IMR-90 (cell line): Measurements from ENCODE around the gene MRPL20. TPM values are rescaled to one million over a fixed set of nuclear protein-coding genes. Genes with fewer than 3 reads are reported as not detected.

Source experiments
- ATAC-seq: fragments of 200-7000 bp; cut with Tn5 transposase; 2 replicates; pipeline ENCODE4 v1.9.1; 2020; ENCODE audit warnings: low read depth, mild to moderate bottlenecking, moderate library complexity
- BruUV-seq: library from RNA; stranded (reverse); fragments of 400-500 nt; replicated peaks from 2 replicates; lab custom pipeline; 2021; lab: Mats Ljungman, UMichigan
- CTCF ChIA-PET: fragments of 300-600 bp; formaldehyde crosslinking; extraction: SDS; loops from one replicate; lab custom pipeline; 2021; ENCODE audit warnings: antibody characterized with exemption; lab: Yijun Ruan, JAX
- POLR2A ChIA-PET: fragments of 300-600 bp; sonication (Branson Sonifier 250); formaldehyde crosslinking; loops from one replicate; lab custom pipeline; 2022; ENCODE audit warnings: antibody characterized with exemption; ENCODE audit not compliant: unreplicated experiment; lab: Charles Lee
- DNase-seq: peaks from one replicate; pipeline ENCODE4 v3.0.0; 2013
- H2AFZ ChIP-seq: replicated peaks from 2 replicates; pipeline ENCODE3; 2013; ENCODE audit warnings: low read length, mild to moderate bottlenecking; ENCODE audit not compliant: poor library complexity
- H2AK5ac ChIP-seq: 2 replicates; pipeline ENCODE4 v1.6.1; 2013; ENCODE audit warnings: low read depth, low read length, inconsistent platforms
- H2AK9ac ChIP-seq: replicated peaks from 2 replicates; pipeline ENCODE3; 2013; ENCODE audit warnings: mild to moderate bottlenecking, low read depth, low read length, moderate library complexity; ENCODE audit not compliant: poor library complexity
- H2BK120ac ChIP-seq: 2 replicates; pipeline ENCODE4 v1.6.1; 2013; ENCODE audit warnings: low read depth, low read length, inconsistent platforms
- H2BK15ac ChIP-seq: 3 replicates; pipeline ENCODE4 v1.6.1; 2013; ENCODE audit warnings: low read depth, low read length, inconsistent platforms
- H2BK20ac ChIP-seq: 2 replicates; pipeline ENCODE4 v1.6.1; 2013; ENCODE audit warnings: low read depth, mild to moderate bottlenecking, inconsistent platforms, low read length, moderate library complexity
- H2BK5ac ChIP-seq: 2 replicates; pipeline ENCODE4 v1.6.1; 2013; ENCODE audit warnings: mild to moderate bottlenecking, low read depth, low read length, inconsistent platforms; ENCODE audit not compliant: poor library complexity, severe bottlenecking
- H3K14ac ChIP-seq: replicated peaks from 2 replicates; pipeline ENCODE4 v1.6.1; 2013; ENCODE audit warnings: low read depth, low read length, inconsistent platforms
- H3K18ac ChIP-seq: 2 replicates; pipeline ENCODE4 v1.6.1; 2013; ENCODE audit warnings: low read depth, low read length, control low read depth
- H3K23ac ChIP-seq: 2 replicates; pipeline ENCODE4 v1.6.1; 2013; ENCODE audit warnings: low read depth, low read length, inconsistent platforms
- H3K27ac ChIP-seq: 2 replicates; pipeline ENCODE4 v1.5.1; 2013; ENCODE audit warnings: mild to moderate bottlenecking, control low read depth, low read length; ENCODE audit not compliant: insufficient read depth
- H3K27me3 ChIP-seq: 2 replicates; pipeline ENCODE4 v1.6.1; 2013; ENCODE audit warnings: low read length; ENCODE audit not compliant: control insufficient read depth, insufficient read depth
- H3K36me3 ChIP-seq: 2 replicates; pipeline ENCODE4 v1.6.1; 2013; ENCODE audit warnings: low read length, mixed read lengths; ENCODE audit not compliant: control insufficient read depth, insufficient read depth
- H3K4ac ChIP-seq: 2 replicates; pipeline ENCODE4 v1.6.1; 2013; ENCODE audit warnings: low read depth, low read length, inconsistent platforms
- H3K4me1 ChIP-seq: 2 replicates; pipeline ENCODE4 v1.6.1; 2013; ENCODE audit warnings: low read length, mixed read lengths; ENCODE audit not compliant: control insufficient read depth, insufficient read depth
- H3K4me2 ChIP-seq: 2 replicates; pipeline ENCODE4 v1.6.1; 2013; ENCODE audit warnings: low read depth, mild to moderate bottlenecking, control low read depth, low read length, moderate library complexity
- H3K4me3 ChIP-seq: 2 replicates; pipeline ENCODE4 v1.5.1; 2013; ENCODE audit warnings: low read depth, mild to moderate bottlenecking, control low read depth, low read length, moderate library complexity; ENCODE audit not compliant: insufficient read depth
- H3K56ac ChIP-seq: 2 replicates; pipeline ENCODE4 v1.6.1; 2013; ENCODE audit warnings: low read length, inconsistent platforms; ENCODE audit not compliant: insufficient read depth; ENCODE audit errors: extremely low read depth
- H3K79me1 ChIP-seq, 2 experiments: 2 replicates each; pipeline ENCODE4 v1.6.1; 2013; ENCODE audit warnings: low read length in 2 of 2, inconsistent platforms in 1 of 2, low read depth in 1 of 2
- H3K9ac ChIP-seq: 2 replicates; pipeline ENCODE4 v1.6.1; 2013; ENCODE audit warnings: low read depth, low read length, control low read depth
- H3K9me1 ChIP-seq: 2 replicates; pipeline ENCODE4 v1.6.1; 2013; ENCODE audit warnings: low read length, inconsistent platforms; ENCODE audit not compliant: insufficient read depth
- H3K9me3 ChIP-seq: 2 replicates; pipeline ENCODE4 v1.6.1; 2013; ENCODE audit warnings: low read length; ENCODE audit not compliant: control insufficient read depth, insufficient read depth
- H4K20me1 ChIP-seq: 2 replicates; pipeline ENCODE4 v1.6.1; 2013; ENCODE audit warnings: low read length, inconsistent platforms; ENCODE audit not compliant: insufficient read depth
- H4K5ac ChIP-seq: 2 replicates; pipeline ENCODE4 v1.6.1; 2013; ENCODE audit warnings: mild to moderate bottlenecking, low read depth, low read length, control low read depth
- H4K8ac ChIP-seq, 2 experiments: 2 replicates each; pipeline ENCODE4 v1.6.1; 2013; ENCODE audit warnings: low read depth in 2 of 2, low read length in 2 of 2, control low read depth in 1 of 2, inconsistent platforms in 1 of 2
- H4K91ac ChIP-seq: 2 replicates; pipeline ENCODE4 v1.6.1; 2013; ENCODE audit warnings: low read depth, low read length, inconsistent platforms; ENCODE audit not compliant: insufficient read depth
- BHLHE40 ChIP-seq: fragments of 150-350 bp; IDR thresholded peaks from 2 replicates; pipeline ENCODE4 v1.6.1; 2016; ENCODE audit warnings: mild to moderate bottlenecking, low read depth, low read length
- CEBPB ChIP-seq: IDR thresholded peaks from 2 replicates; pipeline ENCODE4 v1.6.1; 2012; ENCODE audit warnings: low read depth, low read length, improper control_type of control experiment
- CHD1 ChIP-seq: IDR thresholded peaks from 2 replicates; pipeline ENCODE4 v1.6.1; 2012; ENCODE audit warnings: low read depth, low read length, improper control_type of control experiment
- FOS ChIP-seq: fragments of 150-350 bp; IDR thresholded peaks from 2 replicates; pipeline ENCODE4 v1.6.1; 2016; ENCODE audit warnings: low read depth, low read length
- MAFK ChIP-seq: IDR thresholded peaks from 2 replicates; pipeline ENCODE4 v1.6.1; 2012; ENCODE audit warnings: low read depth, low read length, improper control_type of control experiment
- MAZ ChIP-seq: IDR thresholded peaks from 2 replicates; pipeline ENCODE4 v1.6.1; 2012; ENCODE audit warnings: low read depth, mild to moderate bottlenecking, low read length, improper control_type of control experiment, moderate library complexity, borderline replicate concordance
- NFE2L2 ChIP-seq: fragments of 150-350 bp; IDR thresholded peaks from 2 replicates; pipeline ENCODE4 v1.6.1; 2016; ENCODE audit warnings: low read depth, mild to moderate bottlenecking, low read length
- POLR2A ChIP-seq: IDR thresholded peaks from 2 replicates; pipeline ENCODE4 v1.6.1; 2012; ENCODE audit warnings: mild to moderate bottlenecking, low read depth, low read length
- RAD21 ChIP-seq: IDR thresholded peaks from 2 replicates; pipeline ENCODE4 v1.6.1; 2012; ENCODE audit warnings: low read length, improper control_type of control experiment
- RCOR1 ChIP-seq: IDR thresholded peaks from 2 replicates; pipeline ENCODE4 v1.6.1; 2012; ENCODE audit warnings: mild to moderate bottlenecking, low read length, improper control_type of control experiment; ENCODE audit not compliant: insufficient replicate concordance
- RFX5 ChIP-seq: IDR thresholded peaks from 2 replicates; pipeline ENCODE4 v1.8.0; 2012; ENCODE audit warnings: low read depth, mild to moderate bottlenecking, low read length, moderate library complexity
- SMC3 ChIP-seq: fragments of 150-350 bp; IDR thresholded peaks from 2 replicates; pipeline ENCODE4 v1.6.1; 2016; ENCODE audit warnings: low read depth, mild to moderate bottlenecking, antibody characterized with exemption, low read length, moderate library complexity
- WGBS, 2 experiments: methylation state at CpG; one replicate each; pipeline versions ENCODE4 v1.1.5 to v1.1.7; 2013; ENCODE audit warnings: missing lambda C conversion rate in 2 of 2; ENCODE audit not compliant: insufficient read length in 1 of 2; ENCODE audit errors: extremely low coverage in 2 of 2; 5-methylcytosine and 5-hydroxymethylcytosine counted together
- dilution Hi-C: fragments of 300-500 bp; cut with HindIII; formaldehyde crosslinking; loops from one replicate; pipeline ENCODE4 v1.14.3; 2018; ENCODE audit warnings: low sequenced_read_pairs; ENCODE audit not compliant: unreplicated experiment
- in situ Hi-C: fragments of 300-500 bp; cut with MboI; formaldehyde crosslinking; loops from 3 replicates; pipeline ENCODE4 v1.14.3; 2019; ENCODE audit warnings: low sequenced_read_pairs, inconsistent platforms, mixed read lengths
- intact Hi-C: fragments of 100-400 bp; cut with micrococcal nuclease; formaldehyde crosslinking; loops from 2 replicates; pipeline ENCODE4 v1.10.0; 2022
- polyA plus RNA-seq, 3 experiments: library from polyadenylated mRNA; depleted of rRNA; stranded (reverse); fragments of >200 nt; gene quantifications; 2 replicates each; pipeline ENCODE4 v1.2.3, GENCODE V29; 2012; ENCODE audit warnings: low replicate concordance in 1 of 3
- total RNA-seq: library from RNA; depleted of rRNA; stranded (reverse); fragments of >200 nt; gene quantifications from 2 replicates; pipeline ENCODE4 v1.2.3, GENCODE V29; 2012
- TF ChIP-seq, protein P1 (sequence below): conservative IDR thresholded peaks from 2 replicates; pipeline ENCODE4 v1.5.1; 2012; ENCODE audit warnings: mild to moderate bottlenecking, low read depth, low read length, improper control_type of control experiment
- TF ChIP-seq, protein P2 (sequence below): fragments of 150-350 bp; IDR thresholded peaks from 2 replicates; pipeline ENCODE4 v1.6.1; 2016; ENCODE audit warnings: low read depth, mild to moderate bottlenecking, low read length, moderate library complexity, borderline replicate concordance
- TF ChIP-seq, protein P3 (sequence below): fragments of 150-350 bp; IDR thresholded peaks from 2 replicates; pipeline ENCODE4 v1.6.1; 2017; ENCODE audit warnings: mild to moderate bottlenecking, antibody characterized with exemption, low read length, low read depth

Gene MRPL20
- total and polyA plus RNA-seq, 2 of the 4 experiments (the other 2 are of a cell fraction): 141 to 157 TPM

DNA sequence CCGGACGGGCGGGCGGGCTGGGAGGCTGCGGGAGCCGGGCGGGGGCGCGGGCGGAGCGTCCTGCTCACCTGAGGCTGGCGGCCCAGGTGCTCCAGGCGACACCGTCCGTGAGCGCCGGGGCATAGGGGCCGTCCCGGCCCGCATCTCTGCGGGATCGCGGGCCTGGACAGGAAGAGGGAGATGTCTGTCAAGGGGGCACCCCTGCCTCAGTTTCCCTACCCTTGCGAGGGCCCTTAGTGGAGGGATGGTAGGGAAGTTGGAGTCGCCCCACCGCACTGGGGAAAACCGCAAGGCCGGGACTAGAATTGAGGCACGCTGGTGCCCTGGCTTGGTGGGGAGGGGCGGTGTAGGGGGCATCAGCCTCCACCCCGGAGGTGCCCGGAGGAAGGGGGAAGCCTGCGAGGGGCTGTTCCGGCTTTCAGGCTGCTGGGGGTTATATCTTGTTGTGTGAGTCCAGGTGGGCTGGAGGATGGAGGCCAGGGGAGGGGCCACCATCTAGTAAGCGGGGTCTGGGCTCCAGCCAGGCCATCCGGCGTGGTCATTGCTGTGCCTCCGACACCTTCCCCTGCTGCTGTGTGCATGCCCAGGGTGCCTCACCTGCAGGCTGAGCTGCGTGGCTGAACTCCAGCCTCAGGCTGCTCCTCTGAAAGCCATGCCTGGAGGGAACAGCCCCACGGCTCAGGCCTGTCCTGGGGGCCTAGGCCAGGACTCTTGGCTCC, 29.0 kb upstream of the MRPL20 start:
- Histone ChIP-seq H3K18ac (no peak overlapping the region), H3K56ac (no peak overlapping the region), H3K4me3 (peak overlapping the region; percentile 57), H4K91ac (no peak overlapping the region), H2BK20ac (no peak overlapping the region), H3K14ac (no peak overlapping the region), H3K4me2 (peak overlapping the region; percentile 71), H2AK9ac (peak overlapping the region; percentile 37), H3K27ac (no peak overlapping the region), H3K9ac (no peak overlapping the region), H3K36me3 (no peaks in the 10 kb centered on the region), H3K27me3 (no peaks in the 10 kb centered on the region; the same call in 1 of the 2 replicates), H2AFZ (peak overlapping the region; percentile 92), H3K79me1 (0 out of 4 replicates have a peak, but pooled peaks cover 0 to 3% of the 10 kb centered on the region in 2 experiments), H2BK5ac (no peak overlapping the region), H2BK15ac (no peak overlapping the region), H3K9me1 (0 out of 2 replicates have a peak, but pooled peaks cover 7% of the 10 kb centered on the region), H3K9me3 (no peaks in the 10 kb centered on the region), H2BK120ac (no peak overlapping the region), H4K8ac (no peak overlapping the region; a peak in 1 of 4 replicates), H3K4me1 (peaks cover 16% of the 10 kb centered on the region; the same call in 1 of the 2 replicates), H4K20me1 (no peaks in the 10 kb centered on the region), H3K4ac (no peak overlapping the region), H3K23ac (peak overlapping the region; percentile 38; the same call in 1 of the 2 replicates), H2AK5ac (no peak overlapping the region), H4K5ac (no peak overlapping the region)
- 62% methylated on average over 11 of the region's 40 CpGs; no CpG with 5 or more reads in 1 of the 2 experiments for WGBS, 2 experiments
- ATAC-seq (no peak), DNase-seq (no peak)
- BruUV-seq: no TSS peak
- ChIA-PET POLR2A (no interaction called here), CTCF (no interaction called here)
- dilution Hi-C loops: no loop called here
- intact Hi-C loops: no loop called here
- in situ Hi-C loops: no loop called here
- TF ChIP-seq, protein P1, sequence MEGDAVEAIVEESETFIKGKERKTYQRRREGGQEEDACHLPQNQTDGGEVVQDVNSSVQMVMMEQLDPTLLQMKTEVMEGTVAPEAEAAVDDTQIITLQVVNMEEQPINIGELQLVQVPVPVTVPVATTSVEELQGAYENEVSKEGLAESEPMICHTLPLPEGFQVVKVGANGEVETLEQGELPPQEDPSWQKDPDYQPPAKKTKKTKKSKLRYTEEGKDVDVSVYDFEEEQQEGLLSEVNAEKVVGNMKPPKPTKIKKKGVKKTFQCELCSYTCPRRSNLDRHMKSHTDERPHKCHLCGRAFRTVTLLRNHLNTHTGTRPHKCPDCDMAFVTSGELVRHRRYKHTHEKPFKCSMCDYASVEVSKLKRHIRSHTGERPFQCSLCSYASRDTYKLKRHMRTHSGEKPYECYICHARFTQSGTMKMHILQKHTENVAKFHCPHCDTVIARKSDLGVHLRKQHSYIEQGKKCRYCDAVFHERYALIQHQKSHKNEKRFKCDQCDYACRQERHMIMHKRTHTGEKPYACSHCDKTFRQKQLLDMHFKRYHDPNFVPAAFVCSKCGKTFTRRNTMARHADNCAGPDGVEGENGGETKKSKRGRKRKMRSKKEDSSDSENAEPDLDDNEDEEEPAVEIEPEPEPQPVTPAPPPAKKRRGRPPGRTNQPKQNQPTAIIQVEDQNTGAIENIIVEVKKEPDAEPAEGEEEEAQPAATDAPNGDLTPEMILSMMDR: no peak
- TF ChIP-seq, protein P2, sequence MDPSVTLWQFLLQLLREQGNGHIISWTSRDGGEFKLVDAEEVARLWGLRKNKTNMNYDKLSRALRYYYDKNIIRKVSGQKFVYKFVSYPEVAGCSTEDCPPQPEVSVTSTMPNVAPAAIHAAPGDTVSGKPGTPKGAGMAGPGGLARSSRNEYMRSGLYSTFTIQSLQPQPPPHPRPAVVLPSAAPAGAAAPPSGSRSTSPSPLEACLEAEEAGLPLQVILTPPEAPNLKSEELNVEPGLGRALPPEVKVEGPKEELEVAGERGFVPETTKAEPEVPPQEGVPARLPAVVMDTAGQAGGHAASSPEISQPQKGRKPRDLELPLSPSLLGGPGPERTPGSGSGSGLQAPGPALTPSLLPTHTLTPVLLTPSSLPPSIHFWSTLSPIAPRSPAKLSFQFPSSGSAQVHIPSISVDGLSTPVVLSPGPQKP: no peak
- TF ChIP-seq RFX5 (no peak), POLR2A (no peak), SMC3 (no peak), CHD1 (no peak), RCOR1 (no peak), CEBPB (no peak), MAZ (no peak), MAFK (no peak), BHLHE40 (no peak), FOS (no peak), RAD21 (no peak), NFE2L2 (no peak)
- TF ChIP-seq, protein P3, sequence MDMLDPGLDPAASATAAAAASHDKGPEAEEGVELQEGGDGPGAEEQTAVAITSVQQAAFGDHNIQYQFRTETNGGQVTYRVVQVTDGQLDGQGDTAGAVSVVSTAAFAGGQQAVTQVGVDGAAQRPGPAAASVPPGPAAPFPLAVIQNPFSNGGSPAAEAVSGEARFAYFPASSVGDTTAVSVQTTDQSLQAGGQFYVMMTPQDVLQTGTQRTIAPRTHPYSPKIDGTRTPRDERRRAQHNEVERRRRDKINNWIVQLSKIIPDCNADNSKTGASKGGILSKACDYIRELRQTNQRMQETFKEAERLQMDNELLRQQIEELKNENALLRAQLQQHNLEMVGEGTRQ: no peak
